ENCODE results near the gene NENF. TPM values are rescaled to one million over a fixed set of nuclear protein-coding genes. Genes with fewer than 3 reads are reported as not detected.
"Not testable (repeated sequence)": the region's sequence is repeated elsewhere in the genome, so short reads cannot be mapped to it uniquely, and the experiment has no call there.

Gene NENF
- total RNA-seq, 1 experiment from 2014 or later, result 71.8 TPM

DNA sequence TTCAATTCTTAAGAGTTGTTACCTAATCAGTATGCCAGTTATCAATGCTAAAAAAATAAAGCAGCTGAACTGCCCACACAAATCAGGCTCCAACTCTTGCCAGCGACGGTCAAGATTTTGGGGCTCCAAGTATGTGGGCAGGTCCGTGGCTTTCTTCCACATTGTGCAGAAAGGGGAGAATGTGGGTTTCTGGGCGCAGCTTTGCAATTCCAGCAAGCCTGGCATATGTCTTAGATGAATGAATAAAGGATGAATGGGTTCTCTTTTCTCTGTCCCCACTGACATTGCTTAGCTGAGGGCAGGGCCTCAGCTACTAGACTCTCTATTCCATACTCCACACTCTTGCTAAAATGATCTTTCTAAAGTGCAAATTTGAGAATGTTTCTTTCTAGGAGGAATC is 42.4 kb downstream of the NENF start:
- no TSS peak for BruUV-seq (replicated peaks)

DNA sequence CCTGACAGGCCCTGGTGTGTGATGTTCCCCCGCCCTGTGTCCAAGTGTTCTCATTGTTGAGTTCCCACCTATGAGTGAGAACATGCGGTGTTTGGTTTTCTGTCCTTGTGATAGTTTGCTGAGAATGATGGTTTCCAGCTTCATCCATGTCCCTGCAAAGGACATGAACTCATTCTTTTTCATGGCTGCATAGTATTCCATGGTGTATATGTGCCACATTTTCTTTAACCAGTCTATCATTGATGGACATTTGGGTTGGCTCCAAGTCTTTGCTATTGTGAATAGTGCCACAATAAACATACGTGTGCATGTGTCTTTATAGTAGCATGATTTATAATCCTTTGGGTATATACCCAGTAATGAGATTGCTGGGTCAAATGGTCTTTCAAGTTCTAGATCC is 43.1 kb downstream of the NENF start:
- H3K27me3 ChIP-seq (ENCODE audit: insufficient read depth, low read depth); H4K20me1 ChIP-seq (ENCODE audit: insufficient read depth); H3K9me2 ChIP-seq (ENCODE audit: insufficient read depth); H2AFZ ChIP-seq; H3K36me3 ChIP-seq (ENCODE audit: low read depth); H3K4me1 ChIP-seq (replicated peaks; ENCODE audit: insufficient read depth); H3K79me2 ChIP-seq (ENCODE audit: low read depth); H3K9me3 ChIP-seq (ENCODE audit: insufficient read depth, low read depth); H3K27ac ChIP-seq; DNase-seq; BruUV-seq (replicated peaks); CTCF ChIA-PET; H3F3A ChIP-seq (ENCODE audit: insufficient read depth, low read depth); H3K4me2 ChIP-seq; H3K4me3 ChIP-seq; POLR2A ChIA-PET (ENCODE audit: unreplicated experiment): not testable (repeated sequence)
- intact Hi-C loops (cut with micrococcal nuclease; ENCODE audit: unreplicated experiment), result loop anchor here (2.0 to 5.0 kb wide), 3 partner anchors 36 to 306 kb away; no protein-coding TSS in a partner anchor

More for the DNA sequence above, 42.4 kb downstream of the NENF start:
- Histone ChIP-seq H3K4me2 (no peak overlapping the region), H3K4me3 (no peak overlapping the region), H3K79me2 (ENCODE audit: low read depth) (no peaks in the 10 kb centered on the region), H3K27me3 (ENCODE audit: insufficient read depth, low read depth) (no peaks in the 10 kb centered on the region), H3F3A (ENCODE audit: insufficient read depth, low read depth) (peaks cover 2% of the 10 kb centered on the region; the same call in 1 of the 2 replicates), H4K20me1 (ENCODE audit: insufficient read depth) (no peaks in the 10 kb centered on the region), H2AFZ (no peak overlapping the region), H3K36me3 (ENCODE audit: low read depth) (no peaks in the 10 kb centered on the region), H3K4me1 (replicated peaks; ENCODE audit: insufficient read depth) (peaks cover 11% of the 10 kb centered on the region; the same call in 1 of the 2 replicates), H3K9me3 (ENCODE audit: insufficient read depth, low read depth) (no peaks in the 10 kb centered on the region), H3K9me2 (ENCODE audit: insufficient read depth) (no peaks in the 10 kb centered on the region), H3K27ac (no peak overlapping the region)
- ChIA-PET POLR2A (ENCODE audit: unreplicated experiment) (no interaction called here), CTCF (no interaction called here)
- intact Hi-C loops (cut with micrococcal nuclease; ENCODE audit: unreplicated experiment), result loop anchor here (5.0 kb wide), 2 partner anchors 37 to 307 kb away; no protein-coding TSS in a partner anchor
- TF ChIP-seq EZH2 (IDR thresholded peaks at IDR 0.05; ENCODE audit: low read depth), result no peak
- TF ChIP-seq, protein P1, sequence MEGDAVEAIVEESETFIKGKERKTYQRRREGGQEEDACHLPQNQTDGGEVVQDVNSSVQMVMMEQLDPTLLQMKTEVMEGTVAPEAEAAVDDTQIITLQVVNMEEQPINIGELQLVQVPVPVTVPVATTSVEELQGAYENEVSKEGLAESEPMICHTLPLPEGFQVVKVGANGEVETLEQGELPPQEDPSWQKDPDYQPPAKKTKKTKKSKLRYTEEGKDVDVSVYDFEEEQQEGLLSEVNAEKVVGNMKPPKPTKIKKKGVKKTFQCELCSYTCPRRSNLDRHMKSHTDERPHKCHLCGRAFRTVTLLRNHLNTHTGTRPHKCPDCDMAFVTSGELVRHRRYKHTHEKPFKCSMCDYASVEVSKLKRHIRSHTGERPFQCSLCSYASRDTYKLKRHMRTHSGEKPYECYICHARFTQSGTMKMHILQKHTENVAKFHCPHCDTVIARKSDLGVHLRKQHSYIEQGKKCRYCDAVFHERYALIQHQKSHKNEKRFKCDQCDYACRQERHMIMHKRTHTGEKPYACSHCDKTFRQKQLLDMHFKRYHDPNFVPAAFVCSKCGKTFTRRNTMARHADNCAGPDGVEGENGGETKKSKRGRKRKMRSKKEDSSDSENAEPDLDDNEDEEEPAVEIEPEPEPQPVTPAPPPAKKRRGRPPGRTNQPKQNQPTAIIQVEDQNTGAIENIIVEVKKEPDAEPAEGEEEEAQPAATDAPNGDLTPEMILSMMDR (conservative IDR thresholded peaks at IDR 0.05), result no peak
- DNase-seq, result no peak

GRCh38 chr1:212477014-212477679 is 44.4 kb downstream of the NENF start:
- Histone ChIP-seq H2AFZ (no peak overlapping the region), H3K27ac (no peak overlapping the region), H4K20me1 (ENCODE audit: insufficient read depth) (no peaks in the 10 kb centered on the region), H3K4me3 (no peak overlapping the region), H3K79me2 (ENCODE audit: low read depth) (no peaks in the 10 kb centered on the region), H3K4me2 (no peak overlapping the region), H3K36me3 (ENCODE audit: low read depth) (no peaks in the 10 kb centered on the region), H3K9me3 (ENCODE audit: insufficient read depth, low read depth) (no peaks in the 10 kb centered on the region), H3K27me3 (ENCODE audit: insufficient read depth, low read depth) (no peaks in the 10 kb centered on the region), H3K9me2 (ENCODE audit: insufficient read depth) (no peaks in the 10 kb centered on the region), H3F3A (ENCODE audit: insufficient read depth, low read depth) (peaks cover 3% of the 10 kb centered on the region; the same call in 1 of the 2 replicates), H3K4me1 (replicated peaks; ENCODE audit: insufficient read depth) (peaks cover 12% of the 10 kb centered on the region)
- ChIA-PET POLR2A (ENCODE audit: unreplicated experiment) (interaction anchor here (0.6 to 1.0 kb wide), 7 partner anchors 9 to 518 kb away, joined by 4 to 42 read pairs (median 5); no protein-coding TSS in a partner anchor), CTCF (interaction anchor here (0.7 to 2.0 kb wide), 8 partner anchors 19 to 381 kb away, joined by 3 to 12 read pairs (median 6); partner anchors contain the start of genes BATF3 and FLVCR1)
- BruUV-seq (replicated peaks), result TSS peak; percentile 68
- TF ChIP-seq, protein P1 (conservative IDR thresholded peaks at IDR 0.05), result peak; percentile 92
- TF ChIP-seq EZH2 (IDR thresholded peaks at IDR 0.05; ENCODE audit: low read depth), result no peak
- intact Hi-C loops (cut with micrococcal nuclease; ENCODE audit: unreplicated experiment), result loop anchor here (1.0 to 5.0 kb wide), 6 partner anchors 35 to 305 kb away; partner anchors contain the start of gene ATF3
- DNase-seq, result peak; percentile 74 to 81
